Measurements from ENCODE around the gene EGFLAM. TPM values are rescaled to one million over a fixed set of nuclear protein-coding genes. Genes with fewer than 3 reads are reported as not detected.

Gene EGFLAM
- total RNA-seq, 2 experiments from 2014 or later, result not detected

- Mint-ChIP-seq H3K36me3 (no peaks in the 10 kb centered on the region), H3K4me1 (ENCODE audit: low read depth) (peaks cover 10% of the 10 kb centered on the region), H3K9me3 (no peaks in the 10 kb centered on the region), H3K4me3 (no peak overlapping the region), H3K27me3 (peaks cover 6% of the 10 kb centered on the region), H3K27ac (no peak overlapping the region)
- no peak for DNase-seq
- POLR2A ChIA-PET, result no interaction called here
- CTCF ChIA-PET, result no interaction called here
- intact Hi-C loops (cut with micrococcal nuclease), result no loop called here
Measured at GRCh38 chr5:38370358-38371100, 112.2 kb downstream of the EGFLAM start.

- Mint-ChIP-seq H3K4me1 (ENCODE audit: low read depth) (peaks cover 13% of the 10 kb centered on the region), H3K4me3 (no peak overlapping the region), H3K27ac (no peak overlapping the region), H3K36me3 (no peaks in the 10 kb centered on the region), H3K27me3 (peaks cover 6% of the 10 kb centered on the region), H3K9me3 (no peaks in the 10 kb centered on the region)
- DNase-seq, result no peak
- intact Hi-C loops (cut with micrococcal nuclease), result no loop called here
- POLR2A ChIA-PET, result no interaction called here
- CTCF ChIA-PET, result interaction anchor here (0.8 kb wide), 1 partner anchor 11 kb away, joined by 5 read pairs; no protein-coding TSS in a partner anchor
Measured at GRCh38 chr5:38371596-38371995, 113.2 kb downstream of the EGFLAM start.

DNA sequence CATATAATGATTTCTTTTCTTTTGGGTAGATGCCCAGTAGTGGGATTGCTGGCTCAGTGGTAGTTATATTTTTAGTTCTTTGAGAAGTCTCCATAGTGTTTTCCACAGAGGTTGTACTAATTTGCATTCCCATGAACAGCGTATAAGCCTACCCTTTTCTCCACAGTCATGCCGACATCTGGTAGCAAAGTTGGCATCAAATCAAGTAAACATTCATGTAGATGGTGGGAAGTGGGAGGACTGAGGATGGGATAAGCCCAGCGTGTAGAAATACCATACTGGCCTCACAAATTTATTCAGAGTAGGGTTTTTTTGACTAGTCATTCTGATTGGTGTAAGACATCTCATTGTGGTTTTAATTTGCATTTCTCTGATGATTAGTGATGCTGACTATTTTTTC is 115.4 kb downstream of the EGFLAM start:
- no peaks in the 10 kb centered on the region for H3K9me3 Mint-ChIP-seq
- peaks cover 6% of the 10 kb centered on the region for H3K4me1 Mint-ChIP-seq (ENCODE audit: low read depth)
- no peak overlapping the region for H3K27ac Mint-ChIP-seq
- H3K27me3 Mint-ChIP-seq, result peaks cover 12% of the 10 kb centered on the region
- intact Hi-C loops (cut with micrococcal nuclease), result no loop called here
- ChIA-PET POLR2A (no interaction called here), CTCF (no interaction called here)
- DNase-seq, result no peak
- no peaks in the 10 kb centered on the region for H3K36me3 Mint-ChIP-seq
- H3K4me3 Mint-ChIP-seq, result no peak overlapping the region

DNA sequence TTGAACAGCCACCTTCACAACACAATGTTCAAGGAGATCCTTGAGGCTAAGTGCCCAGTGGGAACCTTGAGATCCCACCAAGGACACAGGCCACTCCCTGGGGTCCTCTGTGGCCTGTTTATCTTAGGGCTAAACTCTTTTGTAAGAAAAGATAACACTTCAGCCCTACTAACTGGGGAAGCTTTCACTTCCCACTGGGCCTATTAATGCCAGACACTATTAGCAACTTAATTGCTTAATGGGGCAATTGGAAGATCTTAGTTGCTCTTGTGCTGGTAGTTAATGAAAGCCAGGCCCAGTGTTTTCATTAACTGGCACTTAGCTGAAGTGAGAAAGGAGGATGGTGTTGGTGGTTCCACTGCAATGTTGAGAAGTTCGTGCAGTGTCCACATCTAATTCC is 117.1 kb downstream of the EGFLAM start:
- intact Hi-C loops (cut with micrococcal nuclease), result no loop called here
- Mint-ChIP-seq H3K27me3 (peaks cover 23% of the 10 kb centered on the region), H3K27ac (no peak overlapping the region), H3K9me3 (no peaks in the 10 kb centered on the region), H3K4me1 (ENCODE audit: low read depth) (peaks cover 6% of the 10 kb centered on the region), H3K36me3 (no peaks in the 10 kb centered on the region), H3K4me3 (no peak overlapping the region)
- CTCF ChIA-PET, result interaction anchor here (1.2 kb wide), 1 partner anchor 10 kb away, joined by 3 read pairs; no protein-coding TSS in a partner anchor
- POLR2A ChIA-PET, result no interaction called here
- no peak for DNase-seq

DNA sequence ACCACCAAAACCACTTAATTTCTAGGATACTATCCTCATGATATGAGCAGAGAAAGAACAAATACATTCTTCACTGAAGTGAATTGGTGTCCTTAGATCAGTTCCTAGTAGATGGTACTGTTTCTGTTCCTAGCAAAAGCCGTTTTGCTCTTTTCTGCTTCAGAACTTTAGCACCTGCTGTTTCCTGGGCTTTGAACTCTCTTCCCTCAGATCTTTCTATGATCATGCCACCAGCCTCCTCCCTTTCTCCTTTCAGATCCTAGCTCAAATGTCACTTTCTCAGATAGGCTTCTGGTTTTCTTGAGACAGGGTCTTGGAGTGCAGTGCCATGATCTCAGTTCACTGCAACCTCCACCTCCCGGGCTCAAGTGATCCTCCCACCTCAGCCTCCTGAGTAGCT is 118.0 kb downstream of the EGFLAM start:
- Mint-ChIP-seq H3K4me1 (ENCODE audit: low read depth) (peaks cover 6% of the 10 kb centered on the region), H3K27me3 (peaks cover 28% of the 10 kb centered on the region), H3K9me3 (no peaks in the 10 kb centered on the region), H3K27ac (no peak overlapping the region), H3K36me3 (no peaks in the 10 kb centered on the region), H3K4me3 (no peak overlapping the region)
- CTCF ChIA-PET, result interaction anchor here (1.2 kb wide), 1 partner anchor 9 kb away, joined by 3 read pairs; no protein-coding TSS in a partner anchor
- intact Hi-C loops (cut with micrococcal nuclease), result no loop called here
- POLR2A ChIA-PET, result no interaction called here
- no peak for DNase-seq

DNA sequence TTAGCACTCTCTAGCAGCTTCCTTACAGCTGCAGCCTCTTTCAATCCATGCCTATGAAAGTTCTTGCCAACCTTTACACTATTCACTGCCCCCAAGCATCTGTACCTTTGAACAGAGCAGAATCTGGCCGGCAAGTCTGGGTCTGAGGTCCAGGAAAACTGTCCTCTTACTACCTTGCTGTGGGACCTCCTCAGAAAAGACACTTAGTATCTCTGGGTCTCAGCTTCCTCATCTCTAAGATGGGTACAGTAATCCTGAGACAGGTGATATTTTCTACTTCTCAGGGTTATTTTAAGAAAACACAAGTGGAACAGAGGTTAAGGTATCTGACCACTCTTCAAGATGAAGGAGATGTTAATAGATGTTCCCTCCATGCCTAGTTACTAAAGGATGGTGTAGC is 120.2 kb downstream of the EGFLAM start:
- ChIA-PET CTCF (interaction anchor here (0.8 kb wide), 1 partner anchor 9 kb away, joined by 3 read pairs; no protein-coding TSS in a partner anchor), POLR2A (no interaction called here)
- intact Hi-C loops (cut with micrococcal nuclease), result no loop called here
- peaks cover 10% of the 10 kb centered on the region for H3K4me1 Mint-ChIP-seq (ENCODE audit: low read depth)
- H3K4me3 Mint-ChIP-seq, result no peak overlapping the region
- no peak overlapping the region for H3K27ac Mint-ChIP-seq
- H3K27me3 Mint-ChIP-seq, result peaks cover 30% of the 10 kb centered on the region
- no peaks in the 10 kb centered on the region for H3K36me3 Mint-ChIP-seq
- H3K9me3 Mint-ChIP-seq, result no peaks in the 10 kb centered on the region
- DNase-seq, result no peak

- DNase-seq, result no peak
- CTCF ChIA-PET, result interaction anchor here (0.8 to 4.0 kb wide), 2 partner anchors 10 to 429 kb away, joined by 3 to 28 read pairs; no protein-coding TSS in a partner anchor
- no peaks in the 10 kb centered on the region for H3K9me3 Mint-ChIP-seq
- no peak overlapping the region for H3K27ac Mint-ChIP-seq
- POLR2A ChIA-PET, result no interaction called here
- no peaks in the 10 kb centered on the region for H3K36me3 Mint-ChIP-seq
- no peak overlapping the region for H3K4me3 Mint-ChIP-seq
- H3K4me1 Mint-ChIP-seq (ENCODE audit: low read depth), result peaks cover 10% of the 10 kb centered on the region
- H3K27me3 Mint-ChIP-seq, result peaks cover 30% of the 10 kb centered on the region
- intact Hi-C loops (cut with micrococcal nuclease), result no loop called here
Measured at GRCh38 chr5:38379350-38379937, 121.1 kb downstream of the EGFLAM start.

- Mint-ChIP-seq H3K4me3 (no peak overlapping the region), H3K36me3 (no peaks in the 10 kb centered on the region), H3K4me1 (ENCODE audit: low read depth) (peaks cover 10% of the 10 kb centered on the region), H3K27ac (no peak overlapping the region), H3K9me3 (no peaks in the 10 kb centered on the region), H3K27me3 (peaks cover 24% of the 10 kb centered on the region)
- no peak for DNase-seq
- ChIA-PET POLR2A (no interaction called here), CTCF (interaction anchor here (0.8 to 4.0 kb wide), 2 partner anchors 423 to 428 kb away, joined by 3 to 28 read pairs; no protein-coding TSS in a partner anchor)
- intact Hi-C loops (cut with micrococcal nuclease), result no loop called here
Measured at GRCh38 chr5:38380537-38380936, 122.2 kb downstream of the EGFLAM start.

DNA sequence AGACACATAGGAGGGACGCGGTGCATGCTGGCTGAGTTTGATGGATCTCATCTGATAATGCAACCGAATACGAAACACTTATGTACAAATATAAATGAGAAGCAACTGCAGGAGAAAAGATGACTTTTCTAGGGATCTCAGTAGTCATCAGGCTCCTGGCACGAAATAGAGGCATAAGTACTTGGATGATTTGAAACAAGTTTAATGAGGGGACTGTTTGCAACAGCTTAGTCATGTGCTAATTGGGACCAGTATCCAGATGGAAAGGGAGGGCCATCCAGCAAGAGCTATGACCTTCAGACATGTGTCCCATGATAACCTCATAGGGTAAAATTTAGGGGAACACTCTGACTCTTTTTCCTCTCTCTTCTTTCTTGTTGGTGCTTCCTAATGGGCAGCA is 123.0 kb downstream of the EGFLAM start:
- ChIA-PET POLR2A (no interaction called here), CTCF (interaction anchor here (1.9 to 4.0 kb wide), 2 partner anchors 60 to 427 kb away, joined by 7 to 28 read pairs; no protein-coding TSS in a partner anchor)
- Mint-ChIP-seq H3K4me1 (ENCODE audit: low read depth) (peaks cover 9% of the 10 kb centered on the region), H3K4me3 (no peak overlapping the region), H3K27ac (no peak overlapping the region), H3K27me3 (peaks cover 24% of the 10 kb centered on the region), H3K36me3 (no peaks in the 10 kb centered on the region), H3K9me3 (no peaks in the 10 kb centered on the region)
- intact Hi-C loops (cut with micrococcal nuclease), result no loop called here
- DNase-seq, result no peak

DNA sequence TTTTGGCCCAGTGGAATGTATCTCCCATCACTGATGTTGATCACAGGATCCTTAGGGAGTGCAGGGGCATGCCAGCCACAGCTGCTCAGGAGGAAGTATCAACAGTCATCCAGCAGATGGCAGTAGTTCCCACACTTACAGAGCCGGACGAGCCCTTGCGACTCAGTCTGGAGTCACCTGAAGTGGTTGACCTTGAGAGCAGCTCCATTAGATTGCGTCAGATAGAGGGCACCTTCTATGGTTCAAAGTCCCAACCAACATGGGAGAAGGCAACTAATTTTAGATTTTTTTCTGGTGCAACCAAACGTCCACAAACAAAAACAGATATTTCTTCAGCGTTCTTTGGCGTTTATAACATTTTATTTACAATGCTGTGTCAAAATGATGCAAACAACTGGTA is 124.5 kb downstream of the EGFLAM start:
- peaks cover 3% of the 10 kb centered on the region for H3K4me1 Mint-ChIP-seq (ENCODE audit: low read depth)
- ChIA-PET CTCF (interaction anchor here (0.6 to 4.0 kb wide), 20 partner anchors 11 to 1061 kb away, joined by 3 to 28 read pairs (median 4); no protein-coding TSS in a partner anchor), POLR2A (no interaction called here)
- peaks cover 23% of the 10 kb centered on the region for H3K27me3 Mint-ChIP-seq
- intact Hi-C loops (cut with micrococcal nuclease), result loop anchor here (1.0 kb wide), 2 partner anchors 21 to 427 kb away; no protein-coding TSS in a partner anchor
- no peak overlapping the region for H3K4me3 Mint-ChIP-seq
- no peaks in the 10 kb centered on the region for H3K9me3 Mint-ChIP-seq
- peak; percentile 64 for DNase-seq
- no peak overlapping the region for H3K27ac Mint-ChIP-seq
- no peaks in the 10 kb centered on the region for H3K36me3 Mint-ChIP-seq

DNA sequence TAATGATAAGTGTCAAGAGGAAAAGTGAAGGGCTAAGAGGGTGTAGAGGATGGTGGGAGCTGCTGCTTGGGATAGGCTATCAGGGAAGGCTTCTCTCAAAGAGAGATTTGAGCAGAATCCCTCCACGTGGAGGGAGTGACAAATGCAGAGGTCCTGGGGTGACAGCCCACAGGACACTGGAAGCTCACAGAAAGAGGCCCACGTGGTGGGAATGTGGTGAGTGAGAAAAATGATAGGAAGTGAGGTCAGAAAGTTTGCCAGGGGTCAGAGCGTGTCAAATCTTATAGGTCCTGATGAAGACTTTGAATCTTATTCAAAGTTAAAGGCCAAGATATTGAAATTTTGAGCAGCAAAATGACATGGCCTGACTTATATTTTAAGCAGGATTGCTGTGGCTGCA is 125.3 kb downstream of the EGFLAM start:
- no peak for DNase-seq
- Mint-ChIP-seq H3K27me3 (peaks cover 19% of the 10 kb centered on the region), H3K27ac (no peak overlapping the region), H3K9me3 (no peaks in the 10 kb centered on the region), H3K4me3 (no peak overlapping the region), H3K36me3 (no peaks in the 10 kb centered on the region), H3K4me1 (ENCODE audit: low read depth) (peaks cover 3% of the 10 kb centered on the region)
- intact Hi-C loops (cut with micrococcal nuclease), result loop anchor here (1.0 kb wide), 2 partner anchors 21 to 427 kb away; no protein-coding TSS in a partner anchor
- CTCF ChIA-PET, result interaction anchor here (1.0 to 4.0 kb wide), 7 partner anchors 25 to 538 kb away, joined by 3 to 28 read pairs (median 6); no protein-coding TSS in a partner anchor
- POLR2A ChIA-PET, result no interaction called here

DNA sequence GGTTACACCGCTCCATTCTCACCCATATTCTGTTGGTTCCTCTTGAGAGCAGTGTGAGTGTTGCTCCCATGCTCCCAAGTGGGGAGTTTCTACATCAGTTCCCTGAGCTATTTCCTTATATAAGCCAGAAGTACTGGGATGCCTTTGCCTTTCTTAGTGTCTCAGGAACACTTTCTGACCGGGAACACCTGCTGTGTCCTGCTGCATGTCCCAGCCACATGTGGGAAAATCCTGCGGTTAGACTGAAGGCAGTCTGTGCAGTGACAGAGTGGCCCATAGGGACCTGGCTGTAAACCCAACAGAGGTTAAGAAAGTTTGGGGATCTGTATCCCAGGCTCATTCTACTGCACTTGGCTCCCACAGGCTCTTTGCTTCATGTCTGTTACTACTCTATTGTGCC is 126.0 kb downstream of the EGFLAM start:
- Mint-ChIP-seq H3K4me3 (no peak overlapping the region), H3K27ac (no peak overlapping the region), H3K36me3 (no peaks in the 10 kb centered on the region), H3K4me1 (ENCODE audit: low read depth) (peaks cover 3% of the 10 kb centered on the region), H3K9me3 (no peaks in the 10 kb centered on the region), H3K27me3 (peaks cover 12% of the 10 kb centered on the region)
- DNase-seq, result no peak
- intact Hi-C loops (cut with micrococcal nuclease), result no loop called here
- CTCF ChIA-PET, result interaction anchor here (1.6 to 2.7 kb wide), 2 partner anchors 57 to 425 kb away, joined by 3 to 6 read pairs; no protein-coding TSS in a partner anchor
- POLR2A ChIA-PET, result no interaction called here
